Kidney epithelial cell (primary cell): ENCODE results near the gene EHD1. TPM values are rescaled to one million over a fixed set of nuclear protein-coding genes. Genes with fewer than 3 reads are reported as not detected.
A peak's percentile ranks its signal among the peaks of the same experiment; 100 is the strongest.

Experiments
- DNase-seq: peaks from one replicate; pipeline ENCODE4 v3.0.0-alpha.2; 2010; ENCODE audit warnings: low read depth
- H3K27me3 ChIP-seq: 2 replicates; pipeline ENCODE4 v1.6.0; 2011; ENCODE audit warnings: low read length; ENCODE audit not compliant: control insufficient read depth, insufficient read depth
- H3K36me3 ChIP-seq: 2 replicates; pipeline ENCODE4 v1.5.1; 2011; ENCODE audit warnings: low read length; ENCODE audit not compliant: control insufficient read depth, insufficient read depth
- H3K4me3 ChIP-seq: 2 replicates; pipeline ENCODE4 v1.5.1; 2011; ENCODE audit warnings: low read depth, mild to moderate bottlenecking, control low read depth, low read length
- CTCF ChIP-seq: IDR thresholded peaks from 2 replicates; pipeline ENCODE4 v1.5.1; 2011; ENCODE audit warnings: mild to moderate bottlenecking, moderate library complexity, low read length, control low read depth, inconsistent platforms; ENCODE audit not compliant: insufficient read depth, poor library complexity, severe bottlenecking
- total RNA-seq: library from RNA; depleted of rRNA; stranded (reverse); fragments of >200 nt; gene quantifications from 2 replicates; pipeline ENCODE4 v1.2.3, GENCODE V29; 2015

EHD1 gene
- total RNA-seq, 1 donor from 2014 or later: 100 TPM

GRCh38 chr11:64923151-64923661 is 44.8 kb upstream of the EHD1 start:
- Histone ChIP-seq H3K4me3 (no peak overlapping the region), H3K27me3 (no peaks in the 10 kb centered on the region), H3K36me3 (no peaks in the 10 kb centered on the region)
- TF ChIP-seq CTCF: no peak
- DNase-seq: no peak

- H3K27me3 ChIP-seq: no peaks in the 10 kb centered on the region
These were observed 43.0 kb upstream of the EHD1 start for GRCh38 chr11:64921384-64921783.

GRCh38 chr11:64920124-64920523 is 41.7 kb upstream of the EHD1 start:
- Histone ChIP-seq H3K27me3 (no peaks in the 10 kb centered on the region), H3K4me3 (no peak overlapping the region), H3K36me3 (no peaks in the 10 kb centered on the region)
- DNase-seq: no peak
- no peak for TF ChIP-seq CTCF

More at GRCh38 chr11:64921384-64921783, 43.0 kb upstream of the EHD1 start:
- no peak overlapping the region for H3K4me3 ChIP-seq
- no peak for DNase-seq
- TF ChIP-seq CTCF: no peak
- H3K36me3 ChIP-seq: no peaks in the 10 kb centered on the region

- no peak for DNase-seq
- Histone ChIP-seq H3K4me3 (no peak overlapping the region), H3K27me3 (no peaks in the 10 kb centered on the region), H3K36me3 (no peaks in the 10 kb centered on the region)
- no peak for TF ChIP-seq CTCF
These were observed 41.2 kb upstream of the EHD1 start for GRCh38 chr11:64919627-64920026.

DNA sequence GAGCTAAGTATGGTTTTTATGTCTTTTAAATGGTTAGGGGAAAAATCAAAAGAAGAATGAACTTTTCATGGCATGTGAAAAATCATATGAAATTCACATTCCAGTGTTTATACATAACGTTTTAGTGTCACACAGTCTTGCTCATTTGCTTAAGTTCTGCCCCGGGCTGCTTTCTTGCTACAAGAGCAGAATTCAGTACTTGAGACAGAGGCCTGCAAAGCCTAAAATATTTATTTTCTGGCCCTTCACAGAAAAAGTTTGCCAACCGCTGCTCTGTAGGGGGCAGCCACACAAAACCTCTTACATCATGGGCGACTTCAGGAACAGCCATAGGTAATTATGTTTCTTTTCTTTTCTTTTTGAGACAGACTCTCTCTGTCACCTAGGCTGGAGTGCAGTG is 39.6 kb upstream of the EHD1 start:
- Histone ChIP-seq H3K27me3 (no peaks in the 10 kb centered on the region), H3K36me3 (no peaks in the 10 kb centered on the region), H3K4me3 (peak overlapping the region; percentile 46)
- peak; percentile 32 for TF ChIP-seq CTCF
- no peak for DNase-seq

GRCh38 chr11:64917663-64917995 is 39.2 kb upstream of the EHD1 start:
- no peak for TF ChIP-seq CTCF
- H3K27me3 ChIP-seq: no peaks in the 10 kb centered on the region
- no peak for DNase-seq
- peak overlapping the region; percentile 46 for H3K4me3 ChIP-seq
- H3K36me3 ChIP-seq: peaks cover 1% of the 10 kb centered on the region
